ENCODE data around the gene CBY1.
"Not testable (repeated sequence)": the region's sequence is repeated elsewhere in the genome, so short reads cannot be mapped to it uniquely, and the experiment has no call there.

Gene CBY1

GRCh38 chr22:38656256-38657044 is at the start of gene CBY1, which contains the start of gene FAM227A:
CBY1 (plus strand) TSS chr22:38656638; CDS start chr22:38668055, 11,417 bp downstream.
FAM227A (minus strand) TSS chr22:38656392; CDS start chr22:38650168, 6,224 bp downstream.
- DNase-seq = peak; percentile 65 to 98 (median 91)

GRCh38 chr22:38607680-38608079 is 48.8 kb upstream of the CBY1 start:
- no peak for DNase-seq

- peak in 27 of 58 donors; percentile 2 to 67 (median 15) for DNase-seq
Observed at GRCh38 chr22:38608992-38609750, 47.3 kb upstream of the CBY1 start.

GRCh38 chr22:38610234-38610633 is 46.2 kb upstream of the CBY1 start:
- no peak for DNase-seq

- no peak for DNase-seq
Observed at GRCh38 chr22:38611559-38611958, 44.9 kb upstream of the CBY1 start.

GRCh38 chr22:38612217-38613006 is 44.0 kb upstream of the CBY1 start:
- DNase-seq = no peak

- DNase-seq = no peak
Observed at GRCh38 chr22:38613588-38613987, 42.9 kb upstream of the CBY1 start.

GRCh38 chr22:38614332-38615063 is 41.9 kb upstream of the CBY1 start:
- no peak for DNase-seq

- not testable (repeated sequence) for DNase-seq
Observed at GRCh38 chr22:38615064-38615405, 41.4 kb upstream of the CBY1 start.

- DNase-seq = no peak
Observed at GRCh38 chr22:38618258-38618657, 38.2 kb upstream of the CBY1 start.

- no peak for DNase-seq
Observed at GRCh38 chr22:38618682-38619081, 37.8 kb upstream of the CBY1 start.

GRCh38 chr22:38623351-38623750 is 33.1 kb upstream of the CBY1 start:
- DNase-seq = no peak

GRCh38 chr22:38628444-38628843 is 28.0 kb upstream of the CBY1 start:
- DNase-seq = no peak

- DNase-seq = no peak
Observed at GRCh38 chr22:38629108-38629507, 27.3 kb upstream of the CBY1 start.

GRCh38 chr22:38631724-38632123 is 24.7 kb upstream of the CBY1 start:
- no peak for DNase-seq

GRCh38 chr22:38632528-38632927 is 23.9 kb upstream of the CBY1 start:
- DNase-seq = no peak

- DNase-seq = no peak
Observed at GRCh38 chr22:38638216-38638615, 18.2 kb upstream of the CBY1 start.

GRCh38 chr22:38638728-38639127 is 17.7 kb upstream of the CBY1 start:
- no peak for DNase-seq

- peak in 2 of 58 donors; percentile 10 to 15 for DNase-seq
Observed at GRCh38 chr22:38641476-38642040, 14.9 kb upstream of the CBY1 start.

- not testable (repeated sequence) for DNase-seq
Observed at GRCh38 chr22:38644245-38644644, 12.2 kb upstream of the CBY1 start.

- DNase-seq = no peak
Observed at GRCh38 chr22:38645430-38645829, 11.0 kb upstream of the CBY1 start.

Data from anterior cingulate cortex (tissue), 58 donors.